Measurements from ENCODE around the gene PACS2.

DNA sequence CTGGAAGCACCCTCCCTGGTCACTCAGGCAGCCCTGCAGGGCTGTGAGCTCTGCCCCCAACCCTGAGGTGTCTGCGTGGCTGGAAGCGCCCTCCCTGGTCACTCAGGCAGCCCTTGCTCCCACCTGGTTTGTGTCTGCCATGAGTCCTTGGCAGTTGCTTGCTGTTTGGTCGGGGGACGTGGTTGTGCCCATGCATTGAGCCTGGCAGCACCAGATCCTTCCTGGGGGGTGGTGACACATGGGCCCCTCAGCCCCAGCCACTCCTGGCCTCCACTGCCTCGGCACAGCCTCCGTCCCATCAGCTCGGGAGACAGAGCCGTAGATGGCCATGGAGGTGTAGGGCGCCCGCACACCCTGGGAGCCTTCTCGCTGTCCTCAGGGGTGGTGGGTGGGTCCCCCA is 124.6 kb downstream of the PACS2 start:
- TF ChIP-seq CTCF (conservative IDR thresholded peaks at IDR 0.05 in 1 of 2, IDR thresholded peaks at IDR 0.05 in 1 of 2; ENCODE audit: extremely low read depth in 1 of 2, insufficient read depth in 1 of 2, low read depth in 1 of 2, low read length in 2 of 2) (no peak), EZH2 (IDR thresholded peaks at IDR 0.05; ENCODE audit: borderline replicate concordance, low read length) (no peak)
